Measurements from ENCODE around the gene GOLGA5. TPM values are rescaled to one million over a fixed set of nuclear protein-coding genes. Genes with fewer than 3 reads are reported as not detected.
A peak's percentile ranks its signal among the peaks of the same experiment; 100 is the strongest.

GOLGA5 gene
- total and polyA plus RNA-seq, 2 of the 8 experiments (the other 6 are each of a cell fraction or from before 2014, with no cell fraction given) = 13.0 to 25.4 TPM

- TF ChIP-seq CHD2 (IDR thresholded peaks at IDR 0.05; ENCODE audit: low read length) = peak; percentile 51; the same call in 1 of the 2 replicates
- TF ChIP-seq RAD21 (IDR thresholded peaks at IDR 0.05 in 1 of 2, conservative IDR thresholded peaks at IDR 0.05 in 1 of 2; ENCODE audit: low read depth in 2 of 2, low read length in 2 of 2) = no peak
- TF ChIP-seq SIRT6 (IDR thresholded peaks at IDR 0.05; ENCODE audit: low read length) = no peak
- TF ChIP-seq CHD7 (IDR thresholded peaks at IDR 0.05; ENCODE audit: insufficient replicate concordance, low read length) = no peak
- TF ChIP-seq TAF1 (IDR thresholded peaks at IDR 0.05; ENCODE audit: low read depth, low read length) = peak; percentile 70; the same call in 1 of the 2 replicates
- TF ChIP-seq POLR2AphosphoS5 (IDR thresholded peaks at IDR 0.05; ENCODE audit: low read depth, low read length) = peak; percentile 66; the same call in 1 of the 2 replicates
- TF ChIP-seq ZNF274 (IDR thresholded peaks at IDR 0.05; ENCODE audit: borderline replicate concordance, extremely low read depth, low read length) = no peak
- TF ChIP-seq USF2 (IDR thresholded peaks at IDR 0.05; ENCODE audit: low read length) = peak; percentile 84
Measured at GRCh38 chr14:92793709-92794546, at the start of gene GOLGA5 (continued).
